IMR-90 (cell line): ENCODE data around the gene POLD3. TPM values are rescaled to one million over a fixed set of nuclear protein-coding genes. Genes with fewer than 3 reads are reported as not detected.
A peak's percentile ranks its signal among the peaks of the same experiment; 100 is the strongest.

Experiments
- ATAC-seq: fragments of 200-7000 bp; cut with Tn5 transposase; 2 replicates; pipeline ENCODE4 v1.9.1; 2020; ENCODE audit warnings: low read depth, mild to moderate bottlenecking, moderate library complexity
- BruUV-seq: library from RNA; stranded (reverse); fragments of 400-500 nt; replicated peaks from 2 replicates; lab custom pipeline; 2021; lab: Mats Ljungman, UMichigan
- CTCF ChIA-PET: fragments of 300-600 bp; formaldehyde crosslinking; extraction: SDS; loops from one replicate; lab custom pipeline; 2021; ENCODE audit warnings: antibody characterized with exemption; lab: Yijun Ruan, JAX
- POLR2A ChIA-PET: fragments of 300-600 bp; sonication (Branson Sonifier 250); formaldehyde crosslinking; loops from one replicate; lab custom pipeline; 2022; ENCODE audit warnings: antibody characterized with exemption; ENCODE audit not compliant: unreplicated experiment; lab: Charles Lee
- DNase-seq: peaks from one replicate; pipeline ENCODE4 v3.0.0; 2013
- H2AFZ ChIP-seq: replicated peaks from 2 replicates; pipeline ENCODE3; 2013; ENCODE audit warnings: low read length, mild to moderate bottlenecking; ENCODE audit not compliant: poor library complexity
- H2AK5ac ChIP-seq: 2 replicates; pipeline ENCODE4 v1.6.1; 2013; ENCODE audit warnings: low read depth, low read length, inconsistent platforms
- H2AK9ac ChIP-seq: replicated peaks from 2 replicates; pipeline ENCODE3; 2013; ENCODE audit warnings: mild to moderate bottlenecking, low read depth, low read length, moderate library complexity; ENCODE audit not compliant: poor library complexity
- H2BK120ac ChIP-seq: 2 replicates; pipeline ENCODE4 v1.6.1; 2013; ENCODE audit warnings: low read depth, low read length, inconsistent platforms
- H2BK15ac ChIP-seq: 3 replicates; pipeline ENCODE4 v1.6.1; 2013; ENCODE audit warnings: low read depth, low read length, inconsistent platforms
- H2BK20ac ChIP-seq: 2 replicates; pipeline ENCODE4 v1.6.1; 2013; ENCODE audit warnings: low read depth, mild to moderate bottlenecking, inconsistent platforms, low read length, moderate library complexity
- H2BK5ac ChIP-seq: 2 replicates; pipeline ENCODE4 v1.6.1; 2013; ENCODE audit warnings: mild to moderate bottlenecking, low read depth, low read length, inconsistent platforms; ENCODE audit not compliant: poor library complexity, severe bottlenecking
- H3K14ac ChIP-seq: replicated peaks from 2 replicates; pipeline ENCODE4 v1.6.1; 2013; ENCODE audit warnings: low read depth, low read length, inconsistent platforms
- H3K18ac ChIP-seq: 2 replicates; pipeline ENCODE4 v1.6.1; 2013; ENCODE audit warnings: low read depth, low read length, control low read depth
- H3K23ac ChIP-seq: 2 replicates; pipeline ENCODE4 v1.6.1; 2013; ENCODE audit warnings: low read depth, low read length, inconsistent platforms
- H3K27ac ChIP-seq: 2 replicates; pipeline ENCODE4 v1.5.1; 2013; ENCODE audit warnings: mild to moderate bottlenecking, control low read depth, low read length; ENCODE audit not compliant: insufficient read depth
- H3K27me3 ChIP-seq: 2 replicates; pipeline ENCODE4 v1.6.1; 2013; ENCODE audit warnings: low read length; ENCODE audit not compliant: control insufficient read depth, insufficient read depth
- H3K36me3 ChIP-seq: 2 replicates; pipeline ENCODE4 v1.6.1; 2013; ENCODE audit warnings: low read length, mixed read lengths; ENCODE audit not compliant: control insufficient read depth, insufficient read depth
- H3K4ac ChIP-seq: 2 replicates; pipeline ENCODE4 v1.6.1; 2013; ENCODE audit warnings: low read depth, low read length, inconsistent platforms
- H3K4me1 ChIP-seq: 2 replicates; pipeline ENCODE4 v1.6.1; 2013; ENCODE audit warnings: low read length, mixed read lengths; ENCODE audit not compliant: control insufficient read depth, insufficient read depth
- H3K4me2 ChIP-seq: 2 replicates; pipeline ENCODE4 v1.6.1; 2013; ENCODE audit warnings: low read depth, mild to moderate bottlenecking, control low read depth, low read length, moderate library complexity
- H3K4me3 ChIP-seq: 2 replicates; pipeline ENCODE4 v1.5.1; 2013; ENCODE audit warnings: low read depth, mild to moderate bottlenecking, control low read depth, low read length, moderate library complexity; ENCODE audit not compliant: insufficient read depth
- H3K56ac ChIP-seq: 2 replicates; pipeline ENCODE4 v1.6.1; 2013; ENCODE audit warnings: low read length, inconsistent platforms; ENCODE audit not compliant: insufficient read depth; ENCODE audit errors: extremely low read depth
- H3K79me1 ChIP-seq, 2 experiments: 2 replicates each; pipeline ENCODE4 v1.6.1; 2013; ENCODE audit warnings: low read length in 2 of 2, inconsistent platforms in 1 of 2, low read depth in 1 of 2
- H3K9ac ChIP-seq: 2 replicates; pipeline ENCODE4 v1.6.1; 2013; ENCODE audit warnings: low read depth, low read length, control low read depth
- H3K9me1 ChIP-seq: 2 replicates; pipeline ENCODE4 v1.6.1; 2013; ENCODE audit warnings: low read length, inconsistent platforms; ENCODE audit not compliant: insufficient read depth
- H3K9me3 ChIP-seq: 2 replicates; pipeline ENCODE4 v1.6.1; 2013; ENCODE audit warnings: low read length; ENCODE audit not compliant: control insufficient read depth, insufficient read depth
- H4K20me1 ChIP-seq: 2 replicates; pipeline ENCODE4 v1.6.1; 2013; ENCODE audit warnings: low read length, inconsistent platforms; ENCODE audit not compliant: insufficient read depth
- H4K5ac ChIP-seq: 2 replicates; pipeline ENCODE4 v1.6.1; 2013; ENCODE audit warnings: mild to moderate bottlenecking, low read depth, low read length, control low read depth
- H4K8ac ChIP-seq, 2 experiments: 2 replicates each; pipeline ENCODE4 v1.6.1; 2013; ENCODE audit warnings: low read depth in 2 of 2, low read length in 2 of 2, control low read depth in 1 of 2, inconsistent platforms in 1 of 2
- H4K91ac ChIP-seq: 2 replicates; pipeline ENCODE4 v1.6.1; 2013; ENCODE audit warnings: low read depth, low read length, inconsistent platforms; ENCODE audit not compliant: insufficient read depth
- BHLHE40 ChIP-seq: fragments of 150-350 bp; IDR thresholded peaks from 2 replicates; pipeline ENCODE4 v1.6.1; 2016; ENCODE audit warnings: mild to moderate bottlenecking, low read depth, low read length
- CEBPB ChIP-seq: IDR thresholded peaks from 2 replicates; pipeline ENCODE4 v1.6.1; 2012; ENCODE audit warnings: low read depth, low read length, improper control_type of control experiment
- CHD1 ChIP-seq: IDR thresholded peaks from 2 replicates; pipeline ENCODE4 v1.6.1; 2012; ENCODE audit warnings: low read depth, low read length, improper control_type of control experiment
- CTCF ChIP-seq: conservative IDR thresholded peaks from 2 replicates; pipeline ENCODE4 v1.5.1; 2012; ENCODE audit warnings: mild to moderate bottlenecking, low read depth, low read length, improper control_type of control experiment
- ELK1 ChIP-seq: fragments of 150-350 bp; IDR thresholded peaks from 2 replicates; pipeline ENCODE4 v1.6.1; 2016; ENCODE audit warnings: low read depth, mild to moderate bottlenecking, low read length, moderate library complexity, borderline replicate concordance
- MAFK ChIP-seq: IDR thresholded peaks from 2 replicates; pipeline ENCODE4 v1.6.1; 2012; ENCODE audit warnings: low read depth, low read length, improper control_type of control experiment
- MXI1 ChIP-seq: IDR thresholded peaks from 2 replicates; pipeline ENCODE4 v1.6.1; 2012; ENCODE audit warnings: low read depth, mild to moderate bottlenecking, low read length, moderate library complexity, borderline replicate concordance
- NFE2L2 ChIP-seq: fragments of 150-350 bp; IDR thresholded peaks from 2 replicates; pipeline ENCODE4 v1.6.1; 2016; ENCODE audit warnings: low read depth, mild to moderate bottlenecking, low read length
- POLR2A ChIP-seq: IDR thresholded peaks from 2 replicates; pipeline ENCODE4 v1.6.1; 2012; ENCODE audit warnings: mild to moderate bottlenecking, low read depth, low read length
- RAD21 ChIP-seq: IDR thresholded peaks from 2 replicates; pipeline ENCODE4 v1.6.1; 2012; ENCODE audit warnings: low read length, improper control_type of control experiment
- RCOR1 ChIP-seq: IDR thresholded peaks from 2 replicates; pipeline ENCODE4 v1.6.1; 2012; ENCODE audit warnings: mild to moderate bottlenecking, low read length, improper control_type of control experiment; ENCODE audit not compliant: insufficient replicate concordance
- SMC3 ChIP-seq: fragments of 150-350 bp; IDR thresholded peaks from 2 replicates; pipeline ENCODE4 v1.6.1; 2016; ENCODE audit warnings: low read depth, mild to moderate bottlenecking, antibody characterized with exemption, low read length, moderate library complexity
- USF2 ChIP-seq: fragments of 150-350 bp; IDR thresholded peaks from 2 replicates; pipeline ENCODE4 v1.6.1; 2017; ENCODE audit warnings: mild to moderate bottlenecking, antibody characterized with exemption, low read length, low read depth
- WGBS, 2 experiments: methylation state at CpG; one replicate each; pipeline versions ENCODE4 v1.1.5 to v1.1.7; 2013; ENCODE audit warnings: missing lambda C conversion rate in 2 of 2; ENCODE audit not compliant: insufficient read length in 1 of 2; ENCODE audit errors: extremely low coverage in 2 of 2; 5-methylcytosine and 5-hydroxymethylcytosine counted together
- dilution Hi-C: fragments of 300-500 bp; cut with HindIII; formaldehyde crosslinking; loops from one replicate; pipeline ENCODE4 v1.14.3; 2018; ENCODE audit warnings: low sequenced_read_pairs; ENCODE audit not compliant: unreplicated experiment
- in situ Hi-C: fragments of 300-500 bp; cut with MboI; formaldehyde crosslinking; loops from 3 replicates; pipeline ENCODE4 v1.14.3; 2019; ENCODE audit warnings: low sequenced_read_pairs, inconsistent platforms, mixed read lengths
- intact Hi-C: fragments of 100-400 bp; cut with micrococcal nuclease; formaldehyde crosslinking; loops from 2 replicates; pipeline ENCODE4 v1.10.0; 2022
- polyA plus RNA-seq, 3 experiments: library from polyadenylated mRNA; depleted of rRNA; stranded (reverse); fragments of >200 nt; gene quantifications; 2 replicates each; pipeline ENCODE4 v1.2.3, GENCODE V29; 2012; ENCODE audit warnings: low replicate concordance in 1 of 3
- total RNA-seq: library from RNA; depleted of rRNA; stranded (reverse); fragments of >200 nt; gene quantifications from 2 replicates; pipeline ENCODE4 v1.2.3, GENCODE V29; 2012

Gene POLD3
- total and polyA plus RNA-seq, 2 of the 4 experiments (the other 2 are of a cell fraction), result 9.1 to 9.2 TPM

- POLR2A ChIA-PET, result no interaction called here
- no peak for ATAC-seq
- H3K23ac ChIP-seq, result no peak overlapping the region
- H4K8ac ChIP-seq, result no peak overlapping the region
- no peaks in the 10 kb centered on the region for H3K36me3 ChIP-seq
- no peak overlapping the region for H4K91ac ChIP-seq
- H4K20me1 ChIP-seq, result no peaks in the 10 kb centered on the region
- H2BK20ac ChIP-seq, result no peak overlapping the region
- peaks cover 16% of the 10 kb centered on the region for H3K4me1 ChIP-seq
- H3K4ac ChIP-seq, result 0 out of 2 replicates have a peak overlapping the region, but pooled peaks have one; percentile 19
- DNase-seq, result no peak
- H3K9me3 ChIP-seq, result peaks cover 3% of the 10 kb centered on the region; the same call in 1 of the 2 replicates
- intact Hi-C loops, result no loop called here
- H3K9me1 ChIP-seq, result peaks cover 9% of the 10 kb centered on the region
- no peak overlapping the region for H3K4me2 ChIP-seq
- in situ Hi-C loops, result no loop called here
- H3K18ac ChIP-seq, result no peak overlapping the region; the same call in 1 of the 2 replicates
- dilution Hi-C loops, result no loop called here
- no peak for TF ChIP-seq CTCF
- no peak for TF ChIP-seq POLR2A
- no peak for TF ChIP-seq CEBPB
- no peak for TF ChIP-seq MAFK
- no peak for TF ChIP-seq BHLHE40
- no peak for TF ChIP-seq CHD1
- TF ChIP-seq RAD21, result no peak
- no peak for TF ChIP-seq SMC3
- no peak for TF ChIP-seq RCOR1
- TF ChIP-seq USF2, result no peak
- TF ChIP-seq MXI1, result no peak
- no peak for TF ChIP-seq ELK1
- no peak for TF ChIP-seq NFE2L2
- H2BK15ac ChIP-seq, result peak overlapping the region; percentile 15; the same call in 1 of the 3 replicates
- no TSS peak for BruUV-seq
- no peak overlapping the region for H2AFZ ChIP-seq
- H3K79me1 ChIP-seq, result no peaks in the 10 kb centered on the region
- CTCF ChIA-PET, result interaction anchor here (0.7 kb wide), 1 partner anchor 68 kb away, joined by 3 read pairs; no protein-coding TSS in a partner anchor
- no peak overlapping the region for H2BK5ac ChIP-seq
- H3K27me3 ChIP-seq, result no peaks in the 10 kb centered on the region
- 87% methylated on average over 5 of the region's 14 CpGs; no CpG with 5 or more reads in 1 of the 2 experiments for WGBS, 2 experiments
- no peak overlapping the region for H3K27ac ChIP-seq
- H3K14ac ChIP-seq, result no peak overlapping the region
- no peak overlapping the region for H3K56ac ChIP-seq
- no peak overlapping the region; the same call in 1 of the 2 replicates for H4K5ac ChIP-seq
- H2BK120ac ChIP-seq, result peak overlapping the region; percentile 11; the same call in 1 of the 2 replicates
- H3K9ac ChIP-seq, result no peak overlapping the region
- H2AK5ac ChIP-seq, result no peak overlapping the region; the same call in 1 of the 2 replicates
- H3K4me3 ChIP-seq, result no peak overlapping the region
- no peak overlapping the region for H2AK9ac ChIP-seq
Observed at GRCh38 chr11:74682731-74683278, 90.4 kb downstream of the POLD3 start.
